ENCODE data around the gene SKIC8. TPM values are rescaled to one million over a fixed set of nuclear protein-coding genes. Genes with fewer than 3 reads are reported as not detected.

The SKIC8 gene
- total and polyA plus RNA-seq, 5 donors, result 26.8 to 37.1 (median 29.7) TPM

GRCh38 chr15:78237146-78237545 is 62.3 kb downstream of the SKIC8 start:
- ATAC-seq (no peak), DNase-seq (no peak)
- WGBS, result 79% methylated on average over 6 of the region's 6 CpGs
- no peaks in the 10 kb centered on the region for H3K9me3 ChIP-seq (ENCODE audit: control insufficient read depth, low read length)
- no peaks in the 10 kb centered on the region for H3K4me1 ChIP-seq (ENCODE audit: control insufficient read depth, insufficient read depth, low read length)
- no peak overlapping the region for H3K4me3 ChIP-seq (ENCODE audit: low read length)
- intact Hi-C loops (cut with DNase I), result loop anchor here in 3 of 4 donors (5.0 kb wide), 3 partner anchors 40 to 125 kb away; no protein-coding TSS in a partner anchor
- no peaks in the 10 kb centered on the region for H3K27me3 ChIP-seq (ENCODE audit: control insufficient read depth, insufficient read depth)
- H3K27ac ChIP-seq (ENCODE audit: low read length), result no peak overlapping the region

- Histone ChIP-seq H3K4me3 (ENCODE audit: low read length) (no peak overlapping the region), H3K27me3 (ENCODE audit: control insufficient read depth, insufficient read depth) (no peaks in the 10 kb centered on the region), H3K27ac (ENCODE audit: low read length) (no peak overlapping the region), H3K9me3 (ENCODE audit: control insufficient read depth, low read length) (no peaks in the 10 kb centered on the region), H3K4me1 (ENCODE audit: control insufficient read depth, insufficient read depth, low read length) (no peaks in the 10 kb centered on the region)
- no peak for ATAC-seq
- 89% methylated on average over 6 of the region's 6 CpGs for WGBS
- no peak for DNase-seq
- intact Hi-C loops (cut with DNase I), result loop anchor here in 3 of 4 donors (5.0 kb wide), 3 partner anchors 39 to 124 kb away; no protein-coding TSS in a partner anchor
Measured at GRCh38 chr15:78236491-78236890, 62.9 kb downstream of the SKIC8 start.

GRCh38 chr15:78234515-78235040 is 64.8 kb downstream of the SKIC8 start, which contains the start of gene ACSBG1:
TSS of gene ACSBG1 (minus strand) at chr15:78234565. CDS start at chr15:78234501, 64 bp downstream.
- intact Hi-C loops (cut with DNase I), result loop anchor here in 3 of 4 donors (5.0 kb wide), 3 partner anchors 37 to 122 kb away; no protein-coding TSS in a partner anchor
- Histone ChIP-seq H3K27me3 (ENCODE audit: control insufficient read depth, insufficient read depth) (no peaks in the 10 kb centered on the region), H3K27ac (ENCODE audit: low read length) (no peak within 1 kb of the TSS), H3K9me3 (ENCODE audit: control insufficient read depth, low read length) (no peaks in the 10 kb centered on the region), H3K4me3 (ENCODE audit: low read length) (no peak within 1 kb of the TSS), H3K4me1 (ENCODE audit: control insufficient read depth, insufficient read depth, low read length) (no peaks in the 10 kb centered on the region)
- DNase-seq (no peak), ATAC-seq (no peak)
- WGBS, result 68% methylated on average over 6 of the region's 6 CpGs

GRCh38 chr15:78233496-78233895 is 65.9 kb downstream of the SKIC8 start:
- H3K27ac ChIP-seq (ENCODE audit: low read length), result no peak overlapping the region
- H3K4me3 ChIP-seq (ENCODE audit: low read length), result no peak overlapping the region
- ATAC-seq (no peak), DNase-seq (no peak)
- no peaks in the 10 kb centered on the region for H3K9me3 ChIP-seq (ENCODE audit: control insufficient read depth, low read length)
- WGBS, result 72% methylated on average over 11 of the region's 11 CpGs
- intact Hi-C loops (cut with DNase I), result no loop called here
- H3K4me1 ChIP-seq (ENCODE audit: control insufficient read depth, insufficient read depth, low read length), result no peaks in the 10 kb centered on the region
- no peaks in the 10 kb centered on the region for H3K27me3 ChIP-seq (ENCODE audit: control insufficient read depth, insufficient read depth)

Other genes starting within 250 kb of the SKIC8 start
- 10 to 100 TPM; 14.0 to 19.8 (median 15.6) TPM for gene TBC1D2B, start 221.9 kb downstream of the SKIC8 start, total RNA-seq
- gene TBC1D2B, start 221.9 kb downstream of the SKIC8 start, polyA plus RNA-seq, result 8.2 TPM
- gene SH2D7, start 207.0 kb downstream of the SKIC8 start, total RNA-seq, result not detected
- gene SH2D7, start 207.0 kb downstream of the SKIC8 start, polyA plus RNA-seq, result 0.02 TPM
- gene CIB2, start 168.2 kb downstream of the SKIC8 start, total RNA-seq, result 10 to 100 TPM; 59.0 to 76.3 (median 64.5) TPM
- 55.0 TPM for gene CIB2, start 168.2 kb downstream of the SKIC8 start, polyA plus RNA-seq
- gene IDH3A, start 150.2 kb downstream of the SKIC8 start, total RNA-seq, result 100 to 1,000 TPM; 288 to 523 (median 472) TPM
- 193 TPM for gene IDH3A, start 150.2 kb downstream of the SKIC8 start, polyA plus RNA-seq
- under 1 TPM in 3 of 4 donors, not detected in 1; 0.35 to 0.51 (median 0.42) TPM for gene ACSBG1, start 65.0 kb downstream of the SKIC8 start, total RNA-seq
- 1.1 TPM for gene ACSBG1, start 65.0 kb downstream of the SKIC8 start, polyA plus RNA-seq
- 100 to 1,000 TPM in 3 of 4 donors, 10 to 100 TPM in 1; 74.7 to 170 (median 115) TPM for gene DNAJA4, start 35.0 kb downstream of the SKIC8 start, total RNA-seq
- 97.5 TPM for gene DNAJA4, start 35.0 kb downstream of the SKIC8 start, polyA plus RNA-seq
- gene CRABP1, start 40.7 kb upstream of the SKIC8 start, total RNA-seq, result under 1 TPM in 1 of 4 donors, not detected in 3; 0.32 TPM
- gene CRABP1, start 40.7 kb upstream of the SKIC8 start, polyA plus RNA-seq, result 0.29 TPM
- gene IREB2, start 138.6 kb upstream of the SKIC8 start, total RNA-seq, result 10 to 100 TPM; 25.4 to 35.0 (median 29.1) TPM
- gene IREB2, start 138.6 kb upstream of the SKIC8 start, polyA plus RNA-seq, result 7.9 TPM
- 10 to 100 TPM in 2 of 4 donors, 1 to 10 TPM in 2; 6.2 to 11.0 (median 9.1) TPM for gene HYKK, start 208.0 kb upstream of the SKIC8 start, total RNA-seq
- gene HYKK, start 208.0 kb upstream of the SKIC8 start, polyA plus RNA-seq, result 4.9 TPM
- 10 to 100 TPM; 89.1 to 98.7 (median 96.0) TPM for gene PSMA4, start 240.8 kb upstream of the SKIC8 start, total RNA-seq
- 137 TPM for gene PSMA4, start 240.8 kb upstream of the SKIC8 start, polyA plus RNA-seq

Measured in right cardiac atrium (tissue), 5 donors.